ENCODE results near the gene LRRK1.

DNA sequence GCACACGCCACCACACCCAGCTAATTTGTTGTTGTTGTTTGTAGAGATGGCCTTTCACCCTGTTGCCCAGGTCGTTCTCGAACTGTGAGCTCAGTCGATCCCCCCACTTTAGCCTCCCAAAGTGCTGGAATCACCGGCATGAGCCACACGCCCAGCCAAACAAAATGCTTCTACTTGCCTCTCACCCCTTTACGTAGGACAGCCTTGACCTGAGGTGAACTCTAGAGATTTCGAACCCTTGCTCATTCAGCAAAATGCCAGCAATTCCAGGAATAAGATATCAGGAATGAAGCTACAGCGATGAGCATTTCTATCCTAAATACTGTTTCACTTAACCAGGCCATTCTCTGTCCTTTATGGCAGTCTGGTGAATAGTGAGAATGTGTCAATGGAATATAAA, 135.0 kb downstream of the LRRK1 start:
- TF ChIP-seq EZH2 (IDR thresholded peaks at IDR 0.05; ENCODE audit: borderline replicate concordance, low read length) (no peak), CTCF (IDR thresholded peaks at IDR 0.05; ENCODE audit: low read length) (no peak)
